NCI-H524 treated with DMSO at 0.1 percent for 48 hours (cell line): ENCODE data around the gene HS2ST1.
"Not testable (repeated sequence)": the region's sequence is repeated elsewhere in the genome, so short reads cannot be mapped to it uniquely, and the experiment has no call there.

Experiments used
- DNase-seq: peaks from one replicate; lab custom pipeline; 2025; lab: John Stamatoyannopoulos, UW

Gene HS2ST1

DNA sequence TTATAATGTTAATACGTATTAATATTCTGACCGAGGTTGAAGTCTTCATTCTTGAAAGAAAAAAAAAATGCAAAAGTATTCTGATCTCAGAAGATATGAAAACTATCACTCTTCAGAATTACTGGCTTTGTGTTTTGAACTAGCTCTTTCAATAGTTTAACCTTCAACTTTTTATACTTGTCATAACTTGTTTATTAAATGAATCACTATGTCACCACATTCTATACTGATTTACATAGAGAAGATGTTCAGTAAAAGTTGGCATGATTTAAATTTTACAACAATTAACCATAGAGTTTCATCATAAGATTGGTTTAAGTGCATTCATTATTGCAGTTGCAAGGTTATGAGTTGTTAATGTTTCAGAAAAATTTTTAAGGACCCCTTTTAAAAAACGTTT, 57.3 kb downstream of the HS2ST1 start:
- no peak for DNase-seq

DNA sequence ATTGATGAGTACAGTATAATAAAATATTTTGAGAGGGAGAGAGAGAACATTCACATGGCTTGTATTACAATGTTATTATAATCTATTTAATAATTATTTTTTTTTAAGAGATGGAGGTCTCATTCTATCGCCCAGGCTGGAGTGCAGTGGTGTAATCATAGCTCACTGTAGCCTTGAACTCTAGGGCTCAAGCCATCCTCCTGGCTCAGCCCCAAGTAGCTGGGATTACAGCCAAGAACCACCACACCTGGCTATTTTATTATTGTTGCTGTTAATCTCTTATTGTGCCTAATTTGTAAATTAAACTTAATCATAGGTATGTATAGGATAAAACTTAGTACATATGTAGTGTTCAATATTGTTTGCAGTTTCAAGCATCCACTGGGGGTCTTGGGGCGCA, 57.8 kb downstream of the HS2ST1 start:
- no peak for DNase-seq

DNA sequence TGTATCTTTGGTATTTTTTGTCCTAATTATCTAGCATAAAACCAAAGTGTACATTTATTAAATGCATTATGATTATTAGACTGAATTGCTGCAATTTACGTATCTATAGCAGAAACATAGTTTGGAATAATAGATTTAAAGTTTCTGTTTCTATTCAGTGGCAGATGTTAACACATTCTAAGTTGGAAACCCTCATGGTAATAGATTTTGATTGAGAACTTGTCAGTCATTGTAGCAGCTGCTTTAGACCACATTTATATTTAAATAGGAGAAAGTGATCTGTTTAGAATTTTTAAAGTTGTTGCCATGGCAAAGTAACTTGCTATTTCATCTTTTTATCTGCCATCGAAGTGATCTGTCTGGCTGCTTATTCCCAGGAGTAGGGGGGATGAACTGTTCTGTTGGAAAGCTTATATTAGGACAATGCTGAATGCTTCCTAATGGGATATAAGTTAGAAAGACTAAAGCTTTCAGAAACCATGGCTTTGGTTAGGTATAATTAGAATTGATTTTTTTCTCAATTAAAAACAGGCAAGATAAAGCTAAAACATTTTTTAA, 61.6 kb downstream of the HS2ST1 start:
- no peak for DNase-seq

DNA sequence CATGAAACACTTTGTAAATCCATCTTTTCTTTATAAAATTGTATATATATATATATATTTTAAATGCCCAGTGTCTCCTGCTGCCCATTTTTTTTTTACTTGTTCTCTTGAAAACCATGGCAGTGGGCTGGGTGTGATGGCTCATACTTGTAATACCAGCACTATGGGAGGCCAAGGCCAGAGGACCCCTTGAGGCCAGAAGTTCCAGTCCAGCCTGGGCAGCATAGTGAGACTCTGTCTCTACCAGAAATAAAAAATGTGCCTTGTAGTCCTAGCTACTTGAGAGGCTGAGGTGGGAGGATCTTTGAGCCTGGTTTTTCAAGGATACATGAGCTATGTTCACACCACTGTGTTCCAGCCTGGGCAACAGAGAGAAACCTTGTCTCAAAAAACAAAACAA, 62.2 kb downstream of the HS2ST1 start:
- DNase-seq, result no peak

DNA sequence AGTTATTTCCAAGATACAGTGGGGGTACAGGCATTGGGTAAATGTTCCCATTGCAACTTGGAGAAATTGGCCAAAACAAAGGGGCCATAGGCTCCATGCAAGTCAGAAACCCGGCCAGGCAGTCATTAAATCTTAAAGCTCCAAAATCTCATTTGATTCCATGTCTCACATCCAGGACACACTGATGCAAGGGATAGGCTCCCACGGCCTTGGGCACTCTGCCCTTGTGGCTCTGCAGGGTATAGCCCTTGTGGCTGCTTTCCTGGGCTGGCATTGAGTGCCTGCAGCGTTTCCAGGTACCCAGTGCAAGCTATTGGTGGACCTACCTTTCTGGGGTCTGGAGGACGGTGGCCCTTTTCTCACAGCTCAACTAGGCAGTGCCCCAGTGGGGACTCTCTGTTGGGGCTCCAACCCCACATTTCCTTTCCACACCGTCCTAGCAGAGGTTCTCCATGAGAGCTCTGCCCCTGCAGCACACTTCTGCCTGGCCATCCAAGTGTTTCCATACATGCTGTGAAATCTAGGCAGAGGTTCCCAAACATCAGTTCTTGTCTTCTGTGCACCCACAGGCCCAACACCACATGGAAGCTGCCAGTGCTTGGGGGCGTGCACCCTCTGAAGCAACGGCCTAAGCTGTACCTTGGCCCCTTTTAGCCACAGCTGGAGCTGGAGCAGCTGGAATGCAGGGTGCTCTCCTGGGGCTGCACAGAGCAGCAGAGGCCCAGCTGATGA, 67.2 kb downstream of the HS2ST1 start:
- no peak for DNase-seq

DNA sequence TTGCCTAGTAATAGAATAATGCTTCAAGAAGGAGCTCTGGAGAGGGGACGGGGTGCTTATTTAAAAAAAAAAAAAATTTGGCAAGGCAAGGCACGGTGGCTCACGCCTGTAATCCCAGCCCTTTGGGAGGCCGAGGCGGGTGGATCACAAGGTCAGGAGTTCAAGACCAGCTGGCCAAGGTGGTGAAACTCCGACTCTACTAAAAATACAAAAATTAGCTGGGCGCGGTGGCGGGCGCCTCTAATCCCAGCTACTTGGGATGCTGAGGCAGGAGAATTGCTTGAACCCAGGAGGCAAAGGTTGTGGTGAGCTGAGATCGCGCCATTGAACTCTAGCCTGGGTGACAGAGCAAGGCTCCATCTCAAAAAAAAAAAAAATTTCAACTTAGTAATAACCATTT, 69.2 kb downstream of the HS2ST1 start:
- DNase-seq, result not testable (repeated sequence)

DNA sequence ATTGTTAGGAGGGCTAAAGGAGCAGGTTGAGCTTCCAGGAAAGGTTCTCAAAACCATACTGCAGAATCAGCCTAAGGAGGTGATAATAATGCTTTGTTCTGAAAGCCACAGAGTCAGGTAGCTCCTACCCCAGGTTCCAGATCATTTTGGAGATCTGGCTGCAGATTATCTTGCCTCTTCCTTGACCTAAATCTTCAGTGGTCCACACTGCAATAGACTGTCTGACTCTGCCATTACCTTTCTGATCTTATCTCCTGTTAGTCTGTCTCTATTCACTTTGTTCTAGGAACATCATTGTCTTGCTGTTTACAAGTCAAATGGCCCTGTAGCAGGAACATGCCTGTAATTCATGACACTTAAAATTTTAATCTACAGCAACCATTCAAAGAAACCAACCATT, 73.0 kb downstream of the HS2ST1 start:
- DNase-seq, result no peak

DNA sequence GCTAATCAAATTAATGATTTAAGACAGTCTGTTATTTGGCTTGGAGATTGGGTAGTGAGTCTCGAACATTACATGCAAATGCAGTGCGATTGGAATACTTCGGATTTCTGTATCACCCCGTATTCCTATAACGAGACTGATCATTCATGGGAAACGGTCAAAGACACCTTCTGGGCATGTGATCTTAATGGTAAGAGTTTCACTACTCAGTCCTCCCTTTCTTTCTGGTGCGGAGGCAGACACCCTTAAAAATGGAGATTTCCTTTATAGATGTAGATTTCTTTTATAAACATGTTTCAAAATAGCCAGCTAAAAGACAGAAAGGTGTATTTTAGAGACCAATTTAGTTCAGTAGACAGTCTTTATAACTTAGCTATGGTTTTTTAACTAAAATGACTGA, 74.4 kb downstream of the HS2ST1 start:
- DNase-seq, result no peak

DNA sequence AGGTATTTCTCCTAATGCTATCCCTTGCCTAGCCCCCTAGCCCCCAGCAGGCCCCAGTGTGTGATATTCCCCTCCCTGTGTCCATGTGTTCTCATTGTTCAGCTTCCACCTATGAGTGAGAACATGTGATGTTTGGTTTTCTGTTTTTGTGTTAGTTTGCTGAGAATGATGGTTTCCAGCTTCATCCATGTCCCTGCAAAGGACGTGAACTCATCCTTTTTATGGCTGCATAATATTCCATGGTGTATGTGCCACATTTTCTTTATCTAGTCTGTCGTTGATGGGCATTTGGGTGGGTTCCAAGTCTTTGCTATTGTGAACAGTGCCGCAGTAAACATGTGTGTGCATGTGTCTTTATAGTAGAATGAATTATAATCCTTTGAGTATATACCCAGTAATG, 75.3 kb downstream of the HS2ST1 start:
- DNase-seq, result not testable (repeated sequence)

DNA sequence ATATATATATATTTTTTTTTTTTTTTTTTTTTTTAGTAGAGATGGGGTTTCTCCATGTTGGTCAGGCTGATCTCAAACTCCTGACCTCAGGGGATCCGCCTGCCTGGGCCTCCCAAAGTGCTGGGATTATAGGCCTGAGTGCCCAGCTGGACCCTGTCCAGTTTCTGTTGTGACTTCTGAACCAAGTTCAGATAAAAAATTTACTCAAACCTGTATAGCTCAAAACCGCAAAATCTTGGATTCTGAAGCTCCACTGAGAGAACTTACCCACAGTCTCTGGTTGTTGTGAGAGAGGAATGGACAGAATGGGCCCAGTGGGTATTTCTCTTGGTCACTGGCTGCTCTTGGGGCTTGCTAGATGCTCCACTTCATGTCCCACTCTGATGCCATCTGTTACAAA, 76.4 kb downstream of the HS2ST1 start:
- DNase-seq, result peak; percentile 69

DNA sequence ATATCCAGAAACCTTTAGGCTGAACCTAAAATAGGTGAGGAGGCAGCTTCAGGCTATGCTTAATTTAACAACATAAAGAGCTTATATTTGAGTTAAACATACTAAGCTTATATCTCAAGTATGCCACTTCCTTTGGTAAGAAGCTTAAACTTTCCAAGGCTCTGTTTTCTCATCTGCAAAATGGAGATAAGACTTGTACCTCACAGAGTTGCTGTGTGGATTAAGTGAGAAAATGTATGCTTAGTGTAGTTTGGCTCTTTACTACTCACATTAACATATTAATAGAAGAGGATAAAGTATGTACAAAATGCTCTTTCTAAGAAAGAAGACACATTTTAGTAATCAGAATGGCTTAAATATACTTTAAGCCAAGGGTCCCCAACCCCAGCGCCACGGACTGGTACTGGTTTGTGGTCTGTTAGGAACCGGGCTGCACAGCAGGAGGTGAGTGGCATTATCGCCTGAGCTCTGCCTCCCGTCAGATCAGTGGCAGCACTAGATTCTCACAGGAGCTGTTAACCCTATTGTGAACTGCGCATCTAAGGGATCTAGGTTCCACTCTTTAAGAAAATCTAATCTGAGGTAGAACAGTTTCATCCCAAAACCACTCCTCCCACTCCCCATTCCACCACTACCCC, 77.2 kb downstream of the HS2ST1 start:
- no peak for DNase-seq

DNA sequence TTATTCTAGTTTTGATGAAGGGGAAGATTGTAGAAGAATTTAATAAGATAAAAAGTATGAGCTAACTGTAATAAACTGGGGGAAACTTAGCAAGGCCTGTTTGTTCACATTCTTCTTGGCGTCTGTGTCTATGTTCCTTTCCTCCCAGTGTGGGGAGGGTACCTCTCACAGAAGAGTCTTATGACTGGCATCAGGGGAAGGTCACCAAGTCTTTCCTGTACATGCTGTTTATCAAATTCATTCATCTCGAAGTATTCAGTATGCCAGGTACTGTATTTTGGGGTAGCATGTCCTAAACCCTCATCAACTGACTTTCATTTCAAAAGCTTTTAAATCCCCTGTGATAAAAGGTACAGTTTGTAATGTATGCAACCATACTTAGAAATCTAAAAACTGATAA, 78.4 kb downstream of the HS2ST1 start:
- DNase-seq, result no peak

DNA sequence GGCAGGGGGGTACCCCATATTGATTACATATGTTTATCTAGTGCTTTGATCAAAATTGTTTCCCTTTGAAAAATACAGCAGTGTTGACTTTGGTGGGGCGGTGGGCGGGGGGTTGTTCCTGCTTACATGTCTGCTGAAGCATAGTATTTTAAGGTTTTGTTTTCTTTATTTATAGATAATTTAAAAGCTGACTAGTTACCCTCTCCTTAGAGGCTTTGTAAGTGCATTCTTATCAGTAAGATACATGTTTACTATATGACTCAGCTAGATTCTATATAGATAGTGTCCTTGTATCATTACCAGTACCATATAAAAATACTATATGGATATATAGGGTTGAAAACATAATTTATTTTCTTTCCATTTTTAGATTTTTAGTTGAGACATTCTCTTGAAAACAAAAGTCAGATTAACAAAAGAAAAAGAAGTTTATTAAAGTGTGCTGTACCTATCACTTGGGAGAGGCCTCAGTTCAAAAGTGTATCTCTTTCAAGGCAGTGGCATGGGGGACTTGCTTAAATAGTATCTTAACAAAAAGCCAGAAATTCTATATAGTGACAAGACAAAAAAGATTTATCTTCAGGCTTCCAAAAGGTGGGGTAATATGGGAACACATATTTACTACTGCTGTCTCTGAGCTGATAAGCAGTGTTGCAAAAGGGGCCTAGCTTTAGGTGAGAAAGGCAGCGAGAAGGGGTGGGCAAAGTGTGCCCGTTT, 79.0 kb downstream of the HS2ST1 start:
- DNase-seq, result no peak

DNA sequence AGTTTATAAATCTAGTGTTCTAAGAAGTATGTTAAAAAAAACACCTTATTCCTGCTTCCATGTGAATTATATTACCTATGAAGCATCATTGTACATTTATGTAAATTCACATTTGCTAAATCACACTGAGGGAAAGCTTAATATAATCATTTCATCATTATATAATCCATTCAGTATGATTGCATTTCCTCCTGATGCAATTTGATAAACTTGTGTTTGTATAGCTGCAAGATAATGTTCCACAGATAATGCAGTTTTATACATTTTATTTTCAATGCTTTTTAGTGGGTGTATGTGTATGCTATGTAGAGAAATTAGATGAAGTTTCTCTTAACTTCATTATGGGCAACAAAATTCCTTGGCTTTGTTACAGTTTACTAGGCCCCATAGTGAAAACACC, 79.6 kb downstream of the HS2ST1 start:
- no peak for DNase-seq

DNA sequence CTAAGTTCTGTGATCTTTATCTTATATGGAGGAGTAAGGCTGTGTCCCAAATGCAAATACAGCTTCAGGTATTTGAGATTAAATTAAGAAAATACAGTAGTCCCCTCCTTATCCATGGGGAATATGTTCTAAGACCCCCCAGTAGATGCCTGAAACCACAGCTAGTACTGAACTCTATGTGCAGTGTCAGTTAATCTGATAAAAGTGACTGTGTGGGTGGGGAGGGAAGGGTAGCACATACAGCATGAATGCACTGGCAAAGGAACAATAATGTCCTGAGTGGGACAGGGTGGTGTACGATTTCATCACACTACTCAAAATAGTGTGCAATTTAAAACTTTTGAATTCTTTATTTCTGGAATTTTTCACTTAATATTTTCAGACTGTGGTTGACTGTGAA, 83.1 kb downstream of the HS2ST1 start:
- no peak for DNase-seq

DNA sequence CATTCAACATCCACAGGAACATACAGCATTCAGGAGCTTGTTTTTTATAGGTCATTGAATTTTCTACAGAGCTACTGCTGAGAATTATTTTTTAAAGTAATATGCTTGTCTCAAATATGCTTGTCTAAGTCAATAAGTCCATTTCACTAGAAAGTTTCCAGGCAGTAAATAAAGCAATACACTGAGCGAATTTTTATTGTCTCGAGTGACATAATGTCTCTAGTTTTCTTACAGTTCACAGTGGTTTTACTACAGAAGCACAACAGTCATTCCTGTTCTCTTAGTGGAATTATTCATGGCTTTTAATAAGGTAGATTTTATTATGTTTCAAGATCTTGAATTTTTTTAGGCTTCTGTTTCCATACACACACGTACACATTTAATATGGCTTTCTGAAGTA, 83.8 kb downstream of the HS2ST1 start:
- DNase-seq, result no peak

DNA sequence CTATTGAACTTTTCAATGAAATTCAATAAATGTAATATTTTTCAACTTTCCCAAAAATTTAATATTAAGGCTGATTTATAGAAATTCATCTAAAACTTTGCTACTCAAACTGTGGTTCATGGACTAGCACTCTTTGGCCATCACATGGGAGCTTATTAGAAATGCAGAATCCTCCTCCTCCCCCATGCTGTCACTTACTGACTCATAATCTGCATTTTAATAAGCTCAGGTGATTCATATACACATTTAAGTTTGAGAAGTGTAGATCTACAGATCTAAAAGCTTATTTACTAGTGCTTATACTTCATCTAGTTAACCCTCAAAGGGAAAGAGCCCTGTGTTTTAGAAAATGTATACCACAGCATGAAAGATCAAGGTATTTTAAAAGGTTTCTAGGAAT, 84.3 kb downstream of the HS2ST1 start:
- no peak for DNase-seq

DNA sequence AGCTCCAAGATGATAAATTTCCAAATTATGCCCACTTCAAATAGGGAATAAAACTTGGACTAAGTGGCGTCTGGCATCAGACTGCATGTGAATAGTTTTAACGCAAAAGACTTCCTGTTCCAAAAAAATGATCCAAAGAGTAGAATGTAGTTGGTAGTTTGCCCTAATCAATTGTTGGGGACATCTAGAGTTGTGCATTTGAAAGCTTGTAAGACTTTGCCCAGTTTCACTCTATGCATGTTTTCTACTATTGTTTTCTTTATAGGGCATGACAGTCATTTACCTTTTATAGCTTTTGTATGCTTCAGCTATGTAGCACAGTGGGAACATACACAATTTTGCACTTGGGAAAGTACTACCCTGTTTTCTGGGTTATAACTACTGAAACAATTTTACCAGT, 86.0 kb downstream of the HS2ST1 start:
- DNase-seq, result no peak

DNA sequence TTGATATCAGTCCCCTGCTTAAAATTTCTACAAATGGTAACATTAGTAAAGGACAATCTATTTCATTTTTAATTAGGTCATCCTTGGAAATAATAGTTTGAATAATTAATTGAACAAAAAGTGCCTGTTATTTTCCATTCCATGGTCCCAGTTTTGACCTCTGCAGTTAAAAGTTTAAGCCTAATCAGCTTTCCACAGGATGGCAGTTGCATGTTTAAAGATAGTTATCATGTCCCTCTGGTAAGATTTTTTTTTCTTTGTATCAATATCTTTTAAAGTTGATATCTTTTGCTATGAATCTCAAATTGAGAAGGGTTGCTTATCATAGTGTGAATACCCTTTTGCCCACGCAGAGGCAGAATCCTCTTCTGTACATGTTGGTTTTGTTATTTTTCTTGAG, 90.4 kb downstream of the HS2ST1 start:
- no peak for DNase-seq

DNA sequence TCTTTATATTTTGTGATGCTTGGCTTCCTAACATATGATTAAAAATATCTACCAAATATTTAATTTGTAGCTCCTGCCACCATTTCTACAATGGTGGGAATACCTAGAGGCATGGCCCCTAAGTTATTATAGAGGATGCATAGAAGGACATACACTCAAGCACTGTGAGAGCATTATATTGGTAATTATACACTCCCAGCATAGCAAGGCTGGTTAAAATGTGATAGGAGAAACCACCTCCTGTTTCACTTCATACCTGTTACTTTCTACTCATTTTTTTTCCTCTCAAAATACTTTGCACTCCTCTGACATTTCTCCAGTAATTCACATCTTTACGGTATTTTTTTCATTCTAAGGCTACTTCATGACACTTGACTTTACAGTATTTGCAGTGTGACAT, 92.9 kb downstream of the HS2ST1 start:
- DNase-seq, result no peak

DNA sequence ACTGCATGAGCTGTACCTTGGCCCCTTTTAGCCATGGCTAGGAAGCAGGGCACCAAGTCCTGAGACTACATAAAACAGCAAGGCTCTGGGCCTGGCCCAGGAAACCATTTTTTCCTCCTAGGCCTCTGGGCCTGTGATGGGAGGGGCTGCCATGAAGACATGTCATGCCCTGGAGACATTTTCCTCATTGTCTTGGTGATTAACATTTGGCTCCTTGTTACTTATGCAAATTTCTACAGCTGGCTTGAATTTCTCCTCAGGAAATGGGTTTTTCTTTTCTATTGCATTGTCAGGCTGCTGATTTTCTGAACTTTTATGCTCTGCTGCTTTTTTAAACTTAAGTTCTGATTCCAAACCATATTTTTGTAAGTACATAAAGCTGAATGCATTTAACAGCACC, 99.0 kb downstream of the HS2ST1 start:
- not testable (repeated sequence) for DNase-seq

DNA sequence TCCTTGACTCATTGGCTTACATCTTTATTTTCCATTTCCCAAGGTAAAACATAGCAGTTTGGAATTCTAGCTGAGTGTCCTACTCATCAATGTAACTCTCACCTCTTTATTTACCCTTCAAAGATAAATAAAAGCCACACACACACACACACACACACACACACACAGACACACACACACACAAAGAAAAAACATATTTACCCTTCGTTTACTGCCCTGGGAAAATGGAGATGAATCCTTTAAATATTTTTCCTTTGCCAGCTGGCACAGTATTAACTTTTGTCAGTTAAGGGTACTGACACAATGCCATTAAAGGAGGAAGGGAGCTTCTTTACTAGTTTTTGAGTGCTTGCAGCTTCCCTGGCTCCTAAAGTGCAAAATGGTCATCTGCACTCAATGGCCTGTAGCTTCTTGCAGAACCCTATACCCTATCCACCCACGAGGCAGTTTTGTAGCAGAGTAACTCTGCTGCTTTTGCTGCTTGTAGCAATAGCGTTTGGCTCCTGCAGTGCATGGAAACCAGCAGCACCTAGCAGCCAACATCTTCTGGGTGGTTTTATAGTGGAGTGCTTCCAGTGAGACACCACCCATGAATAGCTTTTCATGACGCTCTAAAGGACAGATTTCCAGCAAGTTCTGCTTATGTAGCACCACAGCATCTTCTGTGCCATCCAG, 103.7 kb downstream of the HS2ST1 start:
- no peak for DNase-seq

DNA sequence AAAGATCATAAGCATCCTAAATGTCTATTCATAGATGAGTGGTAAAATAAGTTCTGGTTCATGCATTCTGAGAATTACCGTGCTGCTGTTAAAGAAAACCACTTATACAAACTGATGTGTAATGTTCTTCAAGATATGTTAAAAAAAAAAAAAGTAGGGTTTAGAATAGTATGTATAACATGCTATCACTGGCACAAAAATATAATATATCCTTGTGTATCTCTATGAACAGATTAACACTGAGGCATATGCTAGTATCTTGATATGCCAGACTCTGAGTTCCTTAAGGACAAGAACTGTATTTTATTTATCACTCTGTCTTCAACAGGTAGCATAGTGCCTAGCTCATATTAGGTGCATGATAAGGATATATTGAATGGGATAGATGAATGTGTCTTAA, 108.9 kb downstream of the HS2ST1 start:
- no peak for DNase-seq
